AG10803 (cell line): ENCODE data around the gene PYY.

Experiments
- DNase-seq: peaks from one replicate; pipeline ENCODE4 v3.0.0; 2010; ENCODE audit warnings: low read depth
- H3K4me3 ChIP-seq: 2 replicates; pipeline ENCODE4 v1.5.1; 2011; ENCODE audit warnings: mild to moderate bottlenecking, low read length, control low read depth
- CTCF ChIP-seq: conservative IDR thresholded peaks from 2 replicates; pipeline ENCODE4 v1.5.1; 2011; ENCODE audit warnings: mild to moderate bottlenecking, low read length, control low read depth, inconsistent platforms

PYY gene

GRCh38 chr17:43995150-43995471 is 41.4 kb upstream of the PYY start:
- no peak for DNase-seq
- H3K4me3 ChIP-seq = no peak overlapping the region; the same call in 1 of the 2 replicates
- TF ChIP-seq CTCF = no peak

- peak; percentile 47 for DNase-seq
- peak; percentile 80 for TF ChIP-seq CTCF
These were observed 40.8 kb upstream of the PYY start for GRCh38 chr17:43994272-43995149.

GRCh38 chr17:43992641-43993040 is 38.9 kb upstream of the PYY start:
- H3K4me3 ChIP-seq = no peak overlapping the region
- no peak for DNase-seq

More at GRCh38 chr17:43994272-43995149, 40.8 kb upstream of the PYY start:
- H3K4me3 ChIP-seq = peak overlapping the region; percentile 46

GRCh38 chr17:43988301-43988700 is 34.6 kb upstream of the PYY start:
- no peak for DNase-seq
- TF ChIP-seq CTCF = no peak
- no peak overlapping the region for H3K4me3 ChIP-seq

More at GRCh38 chr17:43992641-43993040, 38.9 kb upstream of the PYY start:
- no peak for TF ChIP-seq CTCF

- TF ChIP-seq CTCF = no peak
- H3K4me3 ChIP-seq = no peak overlapping the region
- DNase-seq = no peak
These were observed 33.6 kb upstream of the PYY start for GRCh38 chr17:43987131-43988021.

- no peak for TF ChIP-seq CTCF
- DNase-seq = no peak
- no peak overlapping the region for H3K4me3 ChIP-seq
These were observed 32.7 kb upstream of the PYY start for GRCh38 chr17:43986225-43986981.
